Uterus (tissue), 4 donors: ENCODE measurements around the gene COASY. TPM values are rescaled to one million over a fixed set of nuclear protein-coding genes. Genes with fewer than 3 reads are reported as not detected.

Experiments used
- DNase-seq, 2 donors: peaks; one replicate each; pipeline ENCODE4 v3.0.0-alpha.2; 2019 to 2020
- H3K27ac ChIP-seq, 2 donors: fragments of 200-600 bp; sonication (generic); 1 replicate in 1 of 2; 2 replicates in 1 of 2; pipeline ENCODE4 v1.5.1; 2016 to 2018
- H3K27me3 ChIP-seq, 2 donors: fragments of 200-600 bp; sonication (generic); one replicate each; pipeline ENCODE4 v1.5.1; 2018 to 2019; ENCODE audit warnings: control low read depth in 1 of 2
- H3K36me3 ChIP-seq, 2 donors: fragments of 200-600 bp; sonication (generic); one replicate each; pipeline ENCODE4 v1.5.1; 2019; ENCODE audit warnings: control low read depth in 1 of 2
- H3K4me1 ChIP-seq, 2 donors: fragments of 200-600 bp; sonication (generic); one replicate each; pipeline ENCODE4 v1.5.1; 2018 to 2019; ENCODE audit warnings: control low read depth in 1 of 2
- H3K4me3 ChIP-seq, 2 donors: fragments of 200-600 bp; sonication (generic); 1 replicate in 1 of 2; 2 replicates in 1 of 2; pipeline ENCODE4 v1.5.1; 2018 to 2019; ENCODE audit warnings: mild to moderate bottlenecking in 1 of 2
- H3K9me3 ChIP-seq, 2 donors: fragments of 200-600 bp; sonication (generic); one replicate each; pipeline ENCODE4 v1.5.1; 2019; ENCODE audit warnings: control low read depth in 1 of 2
- POLR2A ChIP-seq, 2 donors: fragments of 450-650 bp; IDR thresholded peaks; one replicate each; pipeline ENCODE4 v1.6.1; 2016; ENCODE audit warnings: antibody characterized with exemption in 2 of 2, mild to moderate bottlenecking in 1 of 2, moderate library complexity in 1 of 2
- intact Hi-C: fragments of 100-400 bp; cut with DNase I; formaldehyde crosslinking; loops from one replicate; pipeline ENCODE4 v1.15.1; 2023; ENCODE audit warnings: low total_unique reads
- microRNA-seq: library from miRNA; unstranded; fragments of <30 nt; microRNA quantifications from one replicate; pipeline ENCODE4, GENCODE V29; 2016; ENCODE audit warnings: borderline microRNAs expressed, borderline replicate concordance
- total RNA-seq, 4 donors: library from RNA; depleted of rRNA in 3 of 4; stranded (reverse); fragments of >200 nt in 3 of 4; gene quantifications; one replicate each; pipeline versions ENCODE4 v1.1.0 to v1.2.4, GENCODE V29; 2014 to 2023
- TF ChIP-seq, protein P1 (sequence below), 4 experiments: fragments of 200-600 bp in 2 of 4; fragments of 450-650 bp in 2 of 4; sonication (generic) in 2 of 4; IDR thresholded peaks; one replicate each; pipeline ENCODE4 v1.5.1; 2016 to 2019; ENCODE audit warnings: antibody characterized with exemption in 4 of 4, mild to moderate bottlenecking in 2 of 4, moderate library complexity in 1 of 4
- donor health status: DM: yes; HTN: yes; CAD: no.

Gene COASY
- total RNA-seq, 4 donors from 2014 or later, result 2.6 to 42.6 (median 16.1) TPM

DNA sequence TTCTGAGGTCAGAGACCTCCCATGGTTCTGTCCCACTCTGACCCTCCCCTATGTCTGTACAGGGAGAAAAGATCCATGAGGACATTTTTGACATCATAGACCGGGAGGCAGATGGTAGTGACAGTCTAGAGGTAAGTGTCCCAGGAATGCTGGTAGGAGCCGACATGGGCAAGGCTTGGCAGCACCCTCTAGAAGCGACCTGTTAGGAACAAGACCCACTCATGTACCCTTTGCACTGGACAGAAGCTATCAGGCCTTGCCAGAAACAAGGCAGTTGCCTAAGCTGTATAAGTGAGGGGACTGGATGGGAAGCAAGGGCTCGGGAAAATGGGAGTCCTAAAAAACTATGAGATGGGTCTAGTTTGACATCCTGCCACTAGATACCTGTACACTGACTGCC, 50.1 kb downstream of the COASY start:
- H3K4me3 ChIP-seq, result no peak overlapping the region
- H3K27me3 ChIP-seq, result no peaks in the 10 kb centered on the region
- intact Hi-C loops, result no loop called here
- peaks cover 0 to 3% of the 10 kb centered on the region in 2 donors for H3K4me1 ChIP-seq
- H3K9me3 ChIP-seq, result no peaks in the 10 kb centered on the region
- no peak for DNase-seq
- H3K27ac ChIP-seq, result no peak overlapping the region
- TF ChIP-seq POLR2A (IDR thresholded peaks at IDR 0.05), result no peak
- TF ChIP-seq, protein P1, sequence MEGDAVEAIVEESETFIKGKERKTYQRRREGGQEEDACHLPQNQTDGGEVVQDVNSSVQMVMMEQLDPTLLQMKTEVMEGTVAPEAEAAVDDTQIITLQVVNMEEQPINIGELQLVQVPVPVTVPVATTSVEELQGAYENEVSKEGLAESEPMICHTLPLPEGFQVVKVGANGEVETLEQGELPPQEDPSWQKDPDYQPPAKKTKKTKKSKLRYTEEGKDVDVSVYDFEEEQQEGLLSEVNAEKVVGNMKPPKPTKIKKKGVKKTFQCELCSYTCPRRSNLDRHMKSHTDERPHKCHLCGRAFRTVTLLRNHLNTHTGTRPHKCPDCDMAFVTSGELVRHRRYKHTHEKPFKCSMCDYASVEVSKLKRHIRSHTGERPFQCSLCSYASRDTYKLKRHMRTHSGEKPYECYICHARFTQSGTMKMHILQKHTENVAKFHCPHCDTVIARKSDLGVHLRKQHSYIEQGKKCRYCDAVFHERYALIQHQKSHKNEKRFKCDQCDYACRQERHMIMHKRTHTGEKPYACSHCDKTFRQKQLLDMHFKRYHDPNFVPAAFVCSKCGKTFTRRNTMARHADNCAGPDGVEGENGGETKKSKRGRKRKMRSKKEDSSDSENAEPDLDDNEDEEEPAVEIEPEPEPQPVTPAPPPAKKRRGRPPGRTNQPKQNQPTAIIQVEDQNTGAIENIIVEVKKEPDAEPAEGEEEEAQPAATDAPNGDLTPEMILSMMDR (IDR thresholded peaks at IDR 0.05), result no peak
- no peaks in the 10 kb centered on the region for H3K36me3 ChIP-seq

GRCh38 chr17:42613699-42614295, 51.8 kb downstream of the COASY start:
- Histone ChIP-seq H3K27me3 (no peaks in the 10 kb centered on the region), H3K9me3 (no peaks in the 10 kb centered on the region), H3K36me3 (no peaks in the 10 kb centered on the region), H3K27ac (no peak overlapping the region), H3K4me3 (no peak overlapping the region), H3K4me1 (no peaks in the 10 kb centered on the region)
- no peak for TF ChIP-seq POLR2A (IDR thresholded peaks at IDR 0.05)
- TF ChIP-seq, protein P1 (IDR thresholded peaks at IDR 0.05), result no peak
- no peak for DNase-seq
- intact Hi-C loops, result no loop called here

Small RNA genes within 50 kb of the gene (microRNA-seq; reads per million reads assigned to microRNA genes)
- 7.4 reads per million, percentile 13 among the genes with 10 or more reads in this experiment for gene MIR5010

Other genes with a start within 250 kb of the COASY start
- gene STAT3, start 173.7 kb upstream of the COASY start, total RNA-seq, result 100 to 1,000 TPM; 115 to 298 (median 171) TPM
- gene CAVIN1, start 138.9 kb upstream of the COASY start, total RNA-seq, result 100 to 1,000 TPM; 204 to 520 (median 372) TPM
- gene ATP6V0A1, start 103.3 kb upstream of the COASY start, total RNA-seq, result 100 to 1,000 TPM in 1 of 4 donors, 10 to 100 TPM in 3; 29.5 to 111 (median 64.5) TPM
- 10 to 100 TPM in 3 of 4 donors, 1 to 10 TPM in 1; 8.7 to 33.5 (median 25.6) TPM for gene NAGLU, start 25.9 kb upstream of the COASY start, total RNA-seq
- gene HSD17B1, start 9.2 kb upstream of the COASY start, total RNA-seq, result 1 to 10 TPM in 1 of 4 donors, under 1 TPM in 1, not detected in 2; 0.35 to 3.1 TPM
- gene MLX, start 5.0 kb downstream of the COASY start, total RNA-seq, result 10 to 100 TPM in 3 of 4 donors, 1 to 10 TPM in 1; 6.9 to 50.0 (median 35.1) TPM
- 10 to 100 TPM in 1 of 4 donors, 1 to 10 TPM in 3; 2.8 to 16.5 (median 5.0) TPM for gene PSMC3IP, start 15.6 kb downstream of the COASY start, total RNA-seq
- gene RETREG3, start 47.2 kb downstream of the COASY start, total RNA-seq, result 10 to 100 TPM; 12.6 to 72.7 (median 46.3) TPM
- gene TUBG1, start 47.5 kb downstream of the COASY start, total RNA-seq, result 10 to 100 TPM in 3 of 4 donors, 1 to 10 TPM in 1; 7.9 to 39.4 (median 23.9) TPM
- gene TUBG2, start 97.1 kb downstream of the COASY start, total RNA-seq, result 10 to 100 TPM in 3 of 4 donors, 1 to 10 TPM in 1; 9.7 to 60.7 (median 27.6) TPM
- gene PLEKHH3, start 114.8 kb downstream of the COASY start, total RNA-seq, result 100 to 1,000 TPM in 1 of 4 donors, 10 to 100 TPM in 1, 1 to 10 TPM in 2; 2.9 to 102 (median 19.2) TPM
- 10 to 100 TPM in 1 of 4 donors, 1 to 10 TPM in 1, under 1 TPM in 2; 0.26 to 17.9 (median 1.6) TPM for gene CCR10, start 119.7 kb downstream of the COASY start, total RNA-seq
- 10 to 100 TPM in 3 of 4 donors, 1 to 10 TPM in 1; 1.5 to 61.5 (median 26.5) TPM for gene CNTNAP1, start 120.4 kb downstream of the COASY start, total RNA-seq
- 10 to 100 TPM; 31.5 to 89.5 (median 44.5) TPM for gene EZH1, start 182.9 kb downstream of the COASY start, total RNA-seq
- gene RAMP2, start 199.1 kb downstream of the COASY start, total RNA-seq, result 10 to 100 TPM; 13.7 to 52.2 (median 29.2) TPM
- gene VPS25, start 211.3 kb downstream of the COASY start, total RNA-seq, result 10 to 100 TPM; 36.8 to 70.7 (median 51.7) TPM
- 1 to 10 TPM in 1 of 4 donors, under 1 TPM in 2, not detected in 1; under 0.01 to 1.7 (median 0.34) TPM for gene WNK4, start 218.5 kb downstream of the COASY start, total RNA-seq
- gene COA3, start 236.6 kb downstream of the COASY start, total RNA-seq, result 100 to 1,000 TPM in 1 of 4 donors, 10 to 100 TPM in 3; 40.9 to 100 (median 51.8) TPM
- gene CNTD1, start 236.7 kb downstream of the COASY start, total RNA-seq, result 1 to 10 TPM in 1 of 4 donors, under 1 TPM in 1, not detected in 2; 0.69 to 1.2 TPM